Stimulated activated CD4-positive, alpha-beta T cell treated with anti-CD3 and anti-CD28 coated beads, Interleukin-12 subunit alpha, Interleukin-12 subunit beta, amount 100 ng/mL, for 24 hours (primary cell): ENCODE data around the gene B3GAT2.
"Not testable (repeated sequence)": the region's sequence is repeated elsewhere in the genome, so short reads cannot be mapped to it uniquely, and the experiment has no call there.

Experiments
- DNase-seq, 2 experiments: peaks; one replicate each; pipeline ENCODE4 v3.0.0-alpha.2; 2020; ENCODE audit warnings: low read depth in 2 of 2

Gene B3GAT2

GRCh38 chr6:70956451-70957283 lies at the start of gene B3GAT2:
TSS of gene B3GAT2 (minus strand) at chr6:70957060. CDS start at chr6:70956429, 631 bp downstream.
- DNase-seq: no peak

- DNase-seq: no peak
Observed at GRCh38 chr6:70998148-70998547, 41.3 kb upstream of the B3GAT2 start.

DNA sequence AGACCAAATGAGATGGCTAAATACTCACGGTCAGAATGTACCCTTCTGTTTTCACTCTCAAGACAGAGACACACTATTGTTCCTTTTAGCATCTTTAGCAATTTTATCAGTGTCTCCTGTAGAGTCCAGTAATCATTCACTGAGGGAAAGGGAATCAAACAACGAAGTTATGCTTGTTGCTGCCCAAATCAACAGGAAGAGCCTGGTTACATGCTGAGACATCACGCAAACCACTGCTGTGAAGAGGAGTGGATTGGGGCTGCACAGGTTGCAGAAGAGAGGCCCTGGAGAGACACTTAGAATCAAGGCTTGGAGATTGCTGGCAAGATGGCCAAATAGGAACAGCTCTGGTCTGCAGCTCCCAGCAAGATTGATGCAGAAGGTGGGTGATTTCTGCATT lies 40.5 kb upstream of the B3GAT2 start:
- DNase-seq: no peak

- DNase-seq: no peak
Observed at GRCh38 chr6:70996106-70996505, 39.2 kb upstream of the B3GAT2 start.

- no peak for DNase-seq
Observed at GRCh38 chr6:70995411-70995810, 38.6 kb upstream of the B3GAT2 start.

DNA sequence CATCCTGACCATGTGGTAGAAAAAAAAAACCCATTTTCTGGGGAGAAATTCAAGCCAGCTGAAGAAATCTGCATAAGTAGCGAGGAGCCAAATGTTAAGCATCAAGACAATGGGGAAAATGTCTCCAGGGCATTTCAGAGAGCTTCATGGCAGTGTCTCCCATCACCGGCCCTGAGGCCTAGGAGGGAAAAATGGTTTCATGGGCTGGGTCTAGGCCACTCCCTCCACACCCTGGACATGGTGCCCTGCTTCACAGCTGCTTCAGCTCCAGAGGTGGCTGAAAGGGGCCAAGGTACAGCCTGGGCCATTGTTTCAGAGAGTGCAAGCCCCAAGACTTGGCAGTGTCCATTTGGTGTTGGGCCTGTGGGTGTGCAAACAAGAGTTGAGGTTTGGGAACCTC lies 34.4 kb upstream of the B3GAT2 start:
- DNase-seq: no peak

DNA sequence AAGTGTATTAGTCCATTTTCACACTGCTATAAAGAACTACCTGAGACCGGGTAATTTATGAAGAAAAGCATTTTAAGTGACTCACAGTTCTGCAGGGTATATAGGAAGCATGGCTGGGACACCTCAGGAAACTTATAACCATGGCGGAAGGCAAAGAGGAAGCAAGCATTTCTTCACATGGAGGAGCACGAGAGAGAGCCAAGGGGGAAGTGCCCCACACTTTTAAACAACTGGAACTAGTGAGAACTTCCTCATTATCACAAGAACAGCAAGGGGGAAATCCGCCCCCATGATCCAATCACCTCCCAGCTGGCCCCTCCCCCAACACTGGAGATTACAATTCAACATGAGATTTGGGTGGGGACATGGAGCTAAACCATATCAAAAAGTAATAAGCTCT lies 28.3 kb upstream of the B3GAT2 start:
- no peak for DNase-seq

DNA sequence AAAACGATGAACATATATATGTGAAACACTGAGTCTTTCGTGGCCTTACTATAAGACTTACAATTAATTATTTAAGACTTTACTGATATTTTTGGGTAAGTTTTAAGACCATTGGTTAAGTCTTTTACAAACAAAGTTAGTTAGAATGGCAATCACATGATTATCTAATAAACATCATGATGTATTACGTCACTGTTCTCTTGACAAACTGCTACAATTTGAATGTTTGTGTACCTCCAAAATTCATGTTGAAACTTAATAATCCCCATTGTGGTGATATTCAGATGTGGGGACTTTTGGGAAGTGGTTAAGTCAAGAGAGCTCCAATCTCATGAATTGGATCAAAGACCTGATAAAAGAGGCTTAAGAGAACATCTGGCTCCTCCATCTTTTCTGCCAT lies 25.9 kb upstream of the B3GAT2 start:
- DNase-seq: no peak

GRCh38 chr6:70980727-70981126 lies 23.9 kb upstream of the B3GAT2 start:
- DNase-seq: no peak

- no peak for DNase-seq
Observed at GRCh38 chr6:70973604-70974003, 16.7 kb upstream of the B3GAT2 start.

DNA sequence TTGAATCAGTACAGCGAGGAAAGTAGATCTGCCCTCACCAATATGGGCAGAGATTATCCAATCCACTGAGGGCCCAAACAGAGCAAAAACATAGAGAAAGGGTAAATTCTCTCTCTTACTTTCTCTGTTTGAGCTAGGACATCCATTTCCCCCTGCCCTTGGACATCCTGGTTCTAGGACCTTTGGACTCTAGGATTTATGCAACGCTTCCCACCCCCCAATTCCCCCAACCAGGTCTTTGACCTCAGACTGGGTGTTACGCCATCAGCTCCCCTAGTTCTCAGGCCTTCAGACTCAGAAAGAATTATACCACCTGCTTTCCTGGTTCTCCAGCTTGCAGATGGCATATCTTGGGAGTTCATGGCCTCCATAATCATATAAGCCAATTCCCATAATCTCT lies 10.2 kb upstream of the B3GAT2 start:
- DNase-seq: no peak

DNA sequence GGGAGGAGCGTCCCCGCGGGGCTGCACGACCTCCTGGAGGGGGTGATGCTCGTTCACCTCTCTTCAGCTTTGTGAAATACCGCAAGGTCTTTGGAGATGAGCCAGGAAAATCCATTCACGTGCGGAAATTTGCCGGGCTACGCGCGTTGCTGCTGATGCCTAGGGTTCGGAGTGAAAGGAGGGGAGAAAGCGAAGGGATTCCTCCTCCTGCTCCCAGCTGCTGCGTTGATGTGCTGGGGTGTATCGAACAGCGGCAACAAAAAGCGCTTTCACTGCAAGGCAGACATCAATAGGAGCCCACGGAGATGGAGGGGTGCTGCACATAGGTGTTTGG lies 391 bp upstream of the B3GAT2 start:
- DNase-seq: no peak

- DNase-seq: no peak
Observed at GRCh38 chr6:70956191-70956450, 739 bp downstream of the B3GAT2 start.

DNA sequence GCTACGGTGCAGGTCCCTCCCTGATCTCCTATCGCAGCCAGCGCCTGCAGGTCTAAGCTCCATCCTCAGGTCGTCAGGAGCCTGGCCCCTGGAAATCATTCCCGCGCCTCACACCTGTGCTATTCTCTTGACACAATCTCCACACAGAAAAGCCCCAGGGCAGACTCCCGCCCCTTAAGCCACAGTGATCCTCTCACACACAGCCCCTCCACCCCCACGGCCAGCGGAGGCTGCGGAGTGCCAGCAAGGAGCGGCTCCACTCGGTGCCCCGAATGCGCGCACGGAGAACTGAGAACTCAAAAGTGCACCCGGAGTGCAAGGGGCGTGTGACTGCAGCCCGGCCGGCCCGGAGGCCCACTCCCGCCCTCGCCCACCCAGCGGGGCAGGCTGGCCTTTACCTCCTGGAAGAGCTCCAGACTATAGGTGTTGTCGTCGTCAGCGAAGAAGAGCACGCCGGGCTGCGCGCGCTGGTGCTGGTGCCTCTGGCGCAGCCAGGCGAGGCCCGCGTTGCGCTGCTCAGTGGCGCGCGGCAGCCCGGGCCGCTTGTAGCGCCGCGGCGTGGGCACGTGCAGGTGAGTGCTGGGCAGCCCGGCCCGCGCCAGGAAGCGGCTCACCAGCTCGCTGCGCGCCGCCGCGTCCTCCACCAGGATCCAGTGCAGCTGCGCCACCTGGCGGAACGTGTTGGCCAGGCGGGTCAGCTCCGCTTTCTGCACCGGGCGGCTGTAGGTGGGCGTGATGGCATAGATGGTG lies 1.2 kb downstream of the B3GAT2 start:
- peak; percentile 70 to 87 for DNase-seq

DNA sequence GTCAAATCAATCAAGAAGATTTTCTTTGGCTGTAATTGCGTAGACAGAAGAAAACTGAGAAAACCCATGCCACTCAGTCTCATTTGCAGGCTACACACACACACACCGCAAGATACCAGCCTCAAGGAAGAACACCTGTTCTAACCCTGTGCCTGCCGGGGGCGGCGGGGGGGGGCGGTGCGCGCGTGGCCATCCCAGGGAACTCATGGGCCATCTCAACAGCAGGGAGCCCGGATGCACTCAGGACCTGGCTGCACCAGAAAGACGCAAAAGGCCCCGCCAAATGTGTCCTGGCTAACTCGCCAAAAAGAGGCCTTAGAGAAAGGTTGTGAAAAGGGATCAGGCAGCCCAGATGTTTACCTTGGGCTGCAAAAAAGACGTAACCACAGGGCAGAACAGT lies 2.1 kb downstream of the B3GAT2 start:
- no peak for DNase-seq

DNA sequence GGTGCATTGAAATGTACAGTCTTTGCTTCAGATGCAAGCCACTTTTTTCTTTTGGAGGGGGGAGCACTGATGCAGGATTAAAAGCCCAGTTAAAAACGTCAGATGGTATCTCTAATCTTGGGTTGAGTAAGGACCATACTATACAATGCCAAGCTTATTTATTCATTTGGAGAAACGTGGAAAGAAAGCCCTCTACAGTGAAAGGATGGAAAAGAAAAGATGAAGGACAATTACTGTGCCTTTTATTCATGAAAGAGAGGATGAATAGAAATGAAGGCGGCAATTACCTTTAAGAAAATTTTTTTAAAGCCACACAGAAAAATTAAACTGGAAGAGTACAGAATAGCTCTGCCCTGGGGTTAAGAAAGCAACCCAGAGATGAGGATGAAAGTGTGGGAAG lies 2.7 kb downstream of the B3GAT2 start:
- no peak for DNase-seq

GRCh38 chr6:70952608-70953165 lies 4.2 kb downstream of the B3GAT2 start:
- DNase-seq: no peak

- not testable (repeated sequence) for DNase-seq
Observed at GRCh38 chr6:70944321-70944720, 12.5 kb downstream of the B3GAT2 start.

GRCh38 chr6:70933853-70934252 lies 23.0 kb downstream of the B3GAT2 start:
- DNase-seq: no peak

- no peak for DNase-seq
Observed at GRCh38 chr6:70905742-70906141, 51.1 kb downstream of the B3GAT2 start.

DNA sequence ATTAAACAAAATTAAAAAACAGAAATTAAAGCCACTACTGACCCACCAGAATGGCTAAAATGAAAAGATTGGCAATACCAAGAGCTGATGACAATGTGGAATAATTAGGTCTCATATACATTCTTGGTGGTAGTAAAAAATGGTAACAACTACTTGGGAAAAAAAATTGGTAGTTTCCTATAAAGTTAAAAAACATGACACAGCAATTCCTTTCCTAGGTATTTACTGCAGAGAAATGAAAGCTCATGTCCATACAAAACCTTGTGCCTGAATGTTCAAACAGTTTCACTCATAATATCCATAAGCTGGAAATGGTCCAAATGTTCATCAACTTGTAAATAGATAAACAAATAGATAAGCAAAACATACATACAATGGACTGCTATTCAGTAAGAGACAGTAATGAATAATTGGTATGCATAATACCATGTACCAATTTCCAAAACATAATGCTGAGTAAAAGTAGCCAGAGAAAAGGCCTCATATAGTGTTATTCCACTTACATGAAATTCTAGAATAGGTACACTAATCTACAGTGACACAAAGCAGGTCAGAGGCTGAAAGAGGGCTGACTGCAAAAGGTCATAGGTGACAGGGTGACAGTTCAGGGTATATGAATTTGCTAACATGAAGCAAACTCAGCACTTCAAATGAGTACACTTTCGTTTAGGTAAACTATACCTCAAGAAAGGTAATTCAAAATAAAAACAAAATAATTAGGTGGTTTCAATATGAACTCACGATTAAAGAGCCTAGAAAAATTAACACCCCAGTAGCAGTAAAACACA lies 53.0 kb downstream of the B3GAT2 start:
- DNase-seq: no peak

DNA sequence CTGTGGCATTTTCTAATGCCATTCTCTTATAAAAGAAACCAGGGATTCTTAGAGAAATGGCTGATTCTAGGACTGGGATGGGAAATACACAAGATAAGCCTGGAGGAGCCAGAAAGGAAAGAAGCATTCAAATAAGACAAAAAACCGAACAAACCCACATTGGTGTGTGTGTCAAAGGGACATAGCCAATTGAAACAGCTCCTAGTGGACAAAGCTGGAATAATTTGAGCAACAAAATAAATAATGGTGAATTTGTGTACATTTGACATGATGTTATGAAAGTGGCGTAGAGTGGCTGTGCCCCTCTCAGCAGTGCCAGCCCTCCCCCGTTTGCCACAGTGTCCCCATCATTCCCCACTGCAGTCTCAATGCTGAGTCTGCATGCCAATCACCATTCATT lies 55.5 kb downstream of the B3GAT2 start:
- DNase-seq: no peak

DNA sequence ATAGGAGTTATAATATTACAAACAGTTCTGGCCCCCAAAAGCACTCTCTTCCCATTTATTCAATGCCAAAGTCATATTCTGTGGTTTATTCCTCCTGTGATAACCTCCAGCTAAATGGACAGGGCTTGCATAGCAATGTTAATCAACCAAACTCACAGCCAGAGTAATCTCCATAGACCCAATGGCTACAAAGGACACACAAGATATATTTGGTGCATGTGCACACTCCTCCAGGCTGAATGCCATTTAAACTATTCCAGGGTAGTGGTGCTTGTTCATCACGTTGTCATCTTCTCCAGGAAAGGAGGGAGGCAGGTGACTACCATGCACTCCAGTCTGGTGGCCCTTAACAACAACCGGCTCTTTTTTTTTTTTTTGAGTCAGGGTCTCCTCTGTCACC lies 56.8 kb downstream of the B3GAT2 start:
- DNase-seq: no peak
